ENCODE results near the gene TSPYL2.
A peak's percentile ranks its signal among the peaks of the same experiment; 100 is the strongest.

TSPYL2 gene

DNA sequence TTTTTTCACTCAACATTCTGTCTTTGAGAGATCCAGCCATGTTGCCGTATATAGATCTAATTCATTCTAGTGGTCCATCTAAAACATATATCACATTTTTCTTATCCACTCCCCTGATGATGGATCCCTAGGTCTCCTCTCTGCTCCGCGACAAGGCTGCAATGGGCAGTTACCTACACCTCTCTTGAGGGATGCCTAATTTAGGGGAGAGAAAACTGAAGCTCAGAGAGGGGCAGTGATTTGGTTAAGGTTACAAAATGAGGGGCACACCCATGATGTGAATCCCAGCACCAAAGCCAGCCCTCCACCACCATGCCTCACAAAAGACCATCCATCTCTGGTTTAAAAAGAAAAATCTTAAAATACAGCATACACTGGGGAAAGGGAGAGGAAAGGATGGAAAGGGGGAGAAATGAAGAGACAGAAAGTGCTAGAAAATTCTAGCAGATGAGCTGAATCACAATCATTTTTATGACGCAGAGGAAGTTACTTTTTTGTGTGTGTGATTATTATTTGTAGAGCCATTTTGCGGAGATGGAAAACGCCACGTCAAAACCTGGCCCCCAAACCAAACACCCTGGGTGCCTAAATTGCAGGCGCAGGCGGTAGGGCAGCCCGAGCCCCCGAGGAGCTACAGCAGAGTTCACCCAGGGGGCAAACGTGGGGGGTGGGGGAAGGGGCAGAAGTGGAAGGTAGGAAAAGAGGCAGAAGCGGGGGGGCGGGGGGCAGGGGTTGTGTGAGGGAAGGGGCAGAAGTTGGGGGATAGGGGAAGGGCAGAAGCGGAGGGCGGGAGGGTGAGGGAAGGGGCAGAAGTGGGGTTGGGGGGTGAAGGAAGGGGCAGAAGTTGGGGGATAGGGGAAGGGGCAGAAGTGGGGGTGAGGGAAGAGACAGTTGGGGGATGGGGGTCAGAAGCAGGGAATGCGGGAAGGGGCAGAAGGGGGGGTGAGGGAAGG lies 1.3 kb upstream of the TSPYL2 start:
- peak; percentile 18 for DNase-seq

GRCh38 chrX:53082773-53083616 lies 828 bp downstream of the TSPYL2 start:
- DNase-seq, result no peak

DNA sequence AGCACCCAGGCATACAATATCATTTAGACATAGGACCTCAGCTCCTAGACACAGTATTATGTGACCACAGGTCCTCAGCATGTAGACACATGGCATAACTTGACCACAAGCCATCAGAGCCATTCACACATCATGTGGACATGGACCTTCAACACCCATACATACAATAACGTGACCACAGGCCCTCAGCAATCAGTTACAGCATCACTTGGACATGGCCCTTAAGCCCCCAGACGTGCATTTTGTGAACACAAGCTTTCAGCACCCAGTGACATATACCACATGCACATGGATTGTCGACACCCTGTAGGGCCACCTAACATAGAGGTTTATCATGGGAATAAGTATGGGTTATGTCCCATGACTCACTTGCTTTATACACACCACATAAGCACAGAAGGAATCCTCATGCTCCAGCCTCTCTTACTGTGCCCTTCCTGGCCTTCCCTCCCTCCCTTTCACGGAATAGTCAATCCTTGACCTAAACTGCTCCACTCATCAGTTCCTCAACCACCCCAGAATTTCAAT lies 1.9 kb downstream of the TSPYL2 start:
- DNase-seq, result no peak

DNA sequence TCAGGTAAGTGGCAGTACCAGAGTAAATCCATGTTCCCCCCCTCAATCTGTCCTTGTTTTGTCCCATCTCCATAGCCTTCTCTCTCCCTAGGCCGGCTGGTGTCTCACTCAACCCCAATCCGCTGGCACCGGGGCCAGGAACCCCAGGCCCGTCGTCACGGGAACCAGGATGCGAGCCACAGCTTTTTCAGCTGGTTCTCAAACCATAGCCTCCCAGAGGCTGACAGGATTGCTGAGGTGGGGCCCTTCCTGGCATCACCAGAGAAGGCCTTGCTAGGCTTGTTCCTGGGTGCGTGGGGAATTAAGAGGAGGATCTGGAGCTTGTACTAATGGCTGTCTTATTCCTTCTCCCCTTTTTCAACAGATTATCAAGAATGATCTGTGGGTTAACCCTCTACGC lies 2.7 kb downstream of the TSPYL2 start:
- no peak for DNase-seq

GRCh38 chrX:53085661-53086229 lies 3.6 kb downstream of the TSPYL2 start:
- DNase-seq, result no peak

DNA sequence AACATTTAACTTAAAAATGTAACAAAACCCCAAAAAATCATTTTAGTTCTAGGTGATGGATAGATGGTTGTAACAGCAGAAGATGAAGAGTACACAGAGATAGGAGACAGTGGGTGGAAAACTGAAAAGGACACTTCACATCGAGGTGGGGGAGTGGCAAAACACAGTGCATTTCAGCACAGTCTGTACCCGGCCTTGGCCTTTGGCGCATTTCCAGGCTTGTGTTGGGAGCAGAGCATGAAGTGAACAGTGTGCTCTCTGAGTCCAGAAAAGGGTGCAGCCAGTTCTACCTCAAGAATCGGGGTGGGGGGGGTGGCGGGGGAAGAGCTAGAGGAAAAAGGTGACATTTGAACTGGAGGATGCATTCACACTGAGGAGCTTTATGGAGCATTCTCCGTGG lies 4.3 kb downstream of the TSPYL2 start:
- DNase-seq, result no peak

DNA sequence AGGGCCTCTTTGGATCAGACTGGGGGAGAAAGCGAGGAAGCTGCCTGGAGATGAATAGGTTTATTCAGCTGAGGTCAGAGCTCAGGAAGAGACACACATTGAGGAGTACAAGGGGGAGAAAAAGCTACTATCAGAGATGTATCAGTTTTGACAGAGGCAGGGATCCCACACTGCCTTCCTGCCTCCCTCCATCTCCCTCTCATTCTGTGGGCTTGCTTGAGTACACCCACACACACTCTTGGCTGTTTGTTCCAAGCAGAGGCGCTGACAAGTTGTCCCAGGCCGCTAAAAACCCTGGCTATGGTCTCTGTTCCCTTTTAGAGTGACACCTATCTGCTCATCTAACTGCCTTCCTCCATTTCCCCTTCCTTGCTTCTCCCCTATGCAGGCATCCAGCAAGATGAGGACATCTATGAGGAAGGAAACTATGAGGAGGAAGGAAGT lies 5.2 kb downstream of the TSPYL2 start:
- DNase-seq, result no peak

DNA sequence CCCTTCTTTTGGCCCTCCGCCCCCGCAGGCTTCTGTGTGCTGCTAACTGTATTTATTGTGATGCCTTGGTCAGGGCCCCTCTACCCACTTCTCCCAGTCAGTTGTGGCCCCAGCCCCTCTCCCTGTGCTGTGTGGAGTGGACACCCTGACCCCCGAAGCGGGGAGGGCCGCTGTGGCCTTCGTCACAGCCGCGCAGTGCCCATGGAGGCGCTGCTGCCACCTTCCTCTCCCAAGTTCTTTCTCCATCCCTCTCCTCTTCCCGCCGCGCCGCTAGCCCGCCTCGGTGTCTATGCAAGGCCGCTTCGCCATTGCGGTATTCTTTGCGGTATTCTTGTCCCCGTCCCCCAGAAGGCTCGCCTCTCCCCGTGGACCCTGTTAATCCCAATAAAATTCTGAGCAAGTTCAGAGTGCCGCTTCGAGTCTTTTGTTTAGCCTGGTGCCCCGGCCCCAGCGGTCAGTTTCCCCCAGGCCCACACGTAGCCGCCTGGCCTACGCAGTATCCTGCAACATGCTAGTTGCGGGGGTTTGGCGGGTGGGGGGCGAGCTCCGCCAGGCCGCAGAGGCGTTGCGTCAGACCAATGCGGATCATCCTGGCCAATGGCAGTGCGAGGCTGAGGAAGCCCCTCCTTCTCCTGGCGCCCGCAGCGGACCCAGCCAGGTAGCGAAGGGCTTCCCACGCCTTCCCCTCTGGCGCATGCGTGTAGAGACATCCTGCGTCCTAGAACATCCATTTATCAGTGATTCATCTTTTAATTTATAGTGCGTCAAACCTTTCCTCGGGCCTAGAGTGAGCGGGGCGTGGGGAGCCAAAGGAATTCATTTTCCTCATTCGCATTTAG lies 6.2 kb downstream of the TSPYL2 start:
- DNase-seq, result peak; percentile 76

DNA sequence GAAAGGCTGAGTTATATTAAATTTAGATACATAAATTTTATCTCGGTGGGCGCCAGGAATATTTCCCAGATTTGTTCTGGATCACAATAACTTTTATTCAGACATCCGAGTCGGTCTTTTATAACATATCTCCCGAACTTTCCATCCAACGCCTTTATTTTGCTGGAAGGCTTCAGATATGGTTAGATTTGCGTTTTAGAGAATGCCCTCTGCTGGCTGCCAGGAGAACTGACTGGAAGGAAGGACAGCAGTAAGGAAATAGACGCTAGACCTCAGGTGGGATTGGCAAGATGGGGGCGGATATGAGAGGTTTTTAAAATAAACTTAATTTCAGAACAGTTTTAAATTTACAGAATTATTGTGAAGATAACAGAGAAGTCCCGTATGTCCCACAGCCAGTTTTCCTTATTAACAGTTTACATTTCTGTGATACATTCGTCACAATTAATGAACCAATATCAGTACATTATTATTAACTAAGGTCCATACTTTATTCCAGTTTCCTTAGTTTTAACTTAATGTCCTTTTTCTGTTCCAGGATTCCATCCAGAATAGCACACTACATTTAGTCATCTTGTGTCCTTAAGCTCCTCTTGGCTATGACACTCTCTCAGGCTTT lies 7.2 kb downstream of the TSPYL2 start:
- DNase-seq, result no peak

DNA sequence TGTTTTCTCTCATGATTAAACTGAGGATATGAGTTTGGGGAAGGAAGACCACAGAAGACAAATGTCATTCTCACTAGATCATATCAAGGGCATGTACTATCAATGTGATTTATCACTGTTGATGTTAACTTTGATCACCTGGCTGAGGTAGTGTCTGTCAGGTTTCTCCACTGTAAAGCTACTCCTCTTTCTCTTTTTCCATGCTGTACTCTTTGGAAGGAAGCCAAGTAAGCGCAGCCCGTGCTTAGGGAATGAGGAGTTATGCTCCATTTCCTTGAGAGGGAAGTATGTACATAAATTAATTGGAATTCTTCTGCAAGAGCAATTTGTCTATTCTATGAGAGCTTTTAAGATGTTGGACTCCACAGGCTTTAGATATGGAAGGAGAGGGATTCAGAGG lies 7.8 kb downstream of the TSPYL2 start:
- DNase-seq, result no peak

DNA sequence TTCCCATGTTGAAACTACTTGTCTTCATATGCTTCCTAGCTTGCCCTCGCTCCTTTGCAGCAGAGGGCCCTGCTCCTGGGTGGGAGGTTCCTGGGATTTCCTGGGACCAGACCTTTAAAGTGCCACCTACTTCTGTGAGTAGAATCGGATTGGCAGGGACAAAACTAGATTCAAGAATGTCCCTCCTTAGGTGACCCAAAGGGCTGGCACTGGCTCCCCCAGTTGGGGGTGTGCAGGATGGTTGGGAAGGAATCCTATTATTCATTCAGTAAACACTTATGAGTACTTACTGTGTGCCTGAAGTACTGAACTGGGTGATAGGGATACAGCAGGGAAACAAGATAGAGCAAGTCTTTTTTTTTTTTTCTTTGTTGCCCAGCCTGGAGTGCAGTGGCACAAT lies 9.2 kb downstream of the TSPYL2 start:
- DNase-seq, result no peak

DNA sequence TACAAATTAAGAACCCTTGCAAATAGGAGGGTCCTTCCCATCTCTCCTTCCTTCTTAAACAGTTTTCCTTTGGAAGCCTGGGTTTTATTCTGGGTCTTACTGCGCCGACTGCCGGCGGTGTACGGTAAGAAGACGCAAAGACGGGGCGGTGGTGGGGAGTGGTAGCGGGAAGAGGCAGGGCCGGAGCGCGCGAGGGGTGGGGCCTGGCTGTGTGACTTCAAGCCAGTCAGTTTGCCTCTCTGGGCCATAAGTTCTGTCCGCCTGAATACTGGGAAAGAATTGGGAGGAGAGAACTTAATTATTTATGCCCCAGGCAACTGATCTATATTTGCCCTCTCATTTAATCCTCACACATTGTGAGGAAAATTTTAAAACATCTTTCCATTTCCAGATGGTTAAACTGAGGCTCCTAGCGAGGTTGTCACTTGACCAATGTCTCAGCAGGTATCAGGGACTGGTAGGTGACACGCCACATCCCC lies 11.0 kb downstream of the TSPYL2 start:
- peak; percentile 62 for DNase-seq

GRCh38 chrX:53093748-53094581 lies 11.8 kb downstream of the TSPYL2 start, which contains the start of gene KANTR:
Gene KANTR (plus strand): TSS chrX:53094142. CDS start chrX:53124273, 30,131 bp downstream.
- DNase-seq, result peak; percentile 78

DNA sequence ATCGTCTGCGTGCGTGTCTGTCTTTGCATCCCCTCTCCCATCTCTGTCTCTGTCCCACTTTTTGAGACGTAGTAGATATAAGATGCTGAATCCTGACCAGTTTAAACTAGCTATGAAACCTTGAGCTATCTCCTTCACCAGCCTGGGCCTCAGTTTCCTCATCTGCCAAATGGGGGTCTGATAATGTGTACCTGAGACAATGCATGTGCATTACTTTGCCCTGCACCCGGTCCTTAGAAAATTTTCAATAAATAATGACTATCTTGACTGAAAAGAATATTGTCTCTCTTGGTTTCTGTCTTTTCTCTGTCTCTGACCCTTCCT lies 12.4 kb downstream of the TSPYL2 start:
- no peak for DNase-seq

GRCh38 chrX:53095796-53096195 lies 13.6 kb downstream of the TSPYL2 start:
- no peak for DNase-seq

GRCh38 chrX:53114864-53115549 lies 32.8 kb downstream of the TSPYL2 start:
- DNase-seq, result no peak

- DNase-seq, result no peak
Measured at GRCh38 chrX:53115550-53115874, 33.3 kb downstream of the TSPYL2 start.

DNA sequence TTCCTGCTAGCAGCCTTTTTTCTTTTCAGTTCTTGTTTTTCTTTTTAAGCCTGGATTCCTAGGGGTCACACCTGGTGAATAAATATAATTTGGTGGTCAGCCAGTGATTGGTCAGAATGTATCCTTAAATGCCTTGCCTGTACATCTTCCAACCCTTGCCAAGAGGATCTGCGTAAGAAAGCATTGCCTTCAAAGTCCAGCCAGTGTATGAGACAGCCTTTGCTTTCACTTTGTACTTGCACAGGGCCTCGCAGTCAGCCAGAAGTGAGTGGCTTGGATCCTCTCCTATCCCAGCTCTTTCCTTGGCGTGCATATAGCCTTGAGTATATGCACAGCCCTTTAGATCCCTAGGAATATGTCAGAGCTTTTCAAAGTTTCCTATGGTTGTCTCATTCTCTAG lies 33.9 kb downstream of the TSPYL2 start:
- no peak for DNase-seq

GRCh38 chrX:53122013-53122412 lies 39.8 kb downstream of the TSPYL2 start:
- DNase-seq, result no peak

- DNase-seq, result no peak
Measured at GRCh38 chrX:53125506-53125905, 43.3 kb downstream of the TSPYL2 start.
